T-cell (primary cell): ENCODE measurements around the gene MME. TPM values are rescaled to one million over a fixed set of nuclear protein-coding genes. Genes with fewer than 3 reads are reported as not detected.

Experiments
- ATAC-seq, 4 experiments: fragments of 200-7000 bp in 3 of 4; fragments of 150-1000 bp in 1 of 4; cut with Tn5 transposase; replicated peaks in 1 of 4; 1 replicate in 3 of 4; 2 replicates in 1 of 4; pipeline ENCODE4 v1.10.0; 2021; ENCODE audit warnings: moderate library complexity in 3 of 4, mild to moderate bottlenecking in 2 of 4, moderate number of reproducible peaks in 1 of 4
- CTCF ChIA-PET, 2 donors: fragments of 300-600 bp; sonication (Branson Sonifier 250); formaldehyde crosslinking; loops; one replicate each; lab custom pipeline; 2022; ENCODE audit warnings: antibody characterized with exemption in 2 of 2; lab: Charles Lee
- POLR2A ChIA-PET, 2 donors: fragments of 300-600 bp; sonication (Branson Sonifier 250); formaldehyde crosslinking; loops; one replicate each; lab custom pipeline; 2022; ENCODE audit warnings: antibody characterized with exemption in 2 of 2; lab: Charles Lee
- DNase-seq, 35 experiments: peaks; one replicate each; pipeline versions ENCODE4 v3.0.0 to v3.0.0-alpha.2; 2013 to 2023
- H3K27ac ChIP-seq: one replicate; pipeline ENCODE4 v1.5.1; 2013; ENCODE audit warnings: low read length
- H3K27me3 ChIP-seq, 2 experiments: replicated peaks in 1 of 2; 1 replicate in 1 of 2; 2 replicates in 1 of 2; pipeline versions ENCODE4 v1.6.1 to v1.7.0; 2013; ENCODE audit warnings: low read length in 1 of 2, mixed read lengths in 1 of 2; ENCODE audit not compliant: control insufficient read depth in 2 of 2, insufficient read depth in 2 of 2; ENCODE audit errors: extremely low read depth in 1 of 2
- H3K36me3 ChIP-seq, 2 donors: 1 replicate in 1 of 2; 2 replicates in 1 of 2; pipeline versions ENCODE4 v1.6.1 to v1.7.0; 2013; ENCODE audit warnings: low read length in 1 of 2; ENCODE audit not compliant: control insufficient read depth in 2 of 2, insufficient read depth in 1 of 2; ENCODE audit errors: extremely low read depth in 1 of 2
- H3K4me1 ChIP-seq, 2 experiments: 1 replicate in 1 of 2; 2 replicates in 1 of 2; pipeline versions ENCODE4 v1.6.1 to v1.7.0; 2013; ENCODE audit warnings: low read length in 2 of 2, mixed read lengths in 1 of 2; ENCODE audit not compliant: insufficient read depth in 2 of 2, control insufficient read depth in 1 of 2; ENCODE audit errors: extremely low read depth in 1 of 2
- H3K4me3 ChIP-seq, 2 donors: 1 replicate in 1 of 2; 2 replicates in 1 of 2; pipeline versions ENCODE4 v1.5.1 to v1.7.0; 2013; ENCODE audit warnings: mild to moderate bottlenecking in 2 of 2, low read length in 1 of 2, moderate library complexity in 1 of 2; ENCODE audit not compliant: control insufficient read depth in 1 of 2; ENCODE audit errors: extremely low read depth in 1 of 2
- H3K9me3 ChIP-seq: 2 replicates; pipeline ENCODE4 v1.7.0; 2013
- H3K27ac Mint-ChIP-seq, 2 donors: one replicate each; pipeline ENCODE4 v1.8.0; 2020 to 2021; ENCODE audit warnings: mild to moderate bottlenecking in 2 of 2, mixed read lengths in 2 of 2
- H3K27me3 Mint-ChIP-seq, 2 donors: one replicate each; pipeline ENCODE4 v1.8.0; 2021 to 2022; ENCODE audit warnings: mixed read lengths in 2 of 2
- H3K36me3 Mint-ChIP-seq: one replicate; pipeline ENCODE4 v1.8.0; 2021; ENCODE audit warnings: mixed read lengths
- H3K4me1 Mint-ChIP-seq, 3 donors: one replicate each; pipeline ENCODE4 v1.8.0; 2020 to 2022; ENCODE audit warnings: mixed read lengths in 3 of 3, mild to moderate bottlenecking in 1 of 3
- H3K4me3 Mint-ChIP-seq, 3 donors: one replicate each; pipeline ENCODE4 v1.8.0; 2020 to 2022; ENCODE audit warnings: mild to moderate bottlenecking in 3 of 3, mixed read lengths in 3 of 3, moderate library complexity in 3 of 3
- H3K9me3 Mint-ChIP-seq, 3 donors: one replicate each; pipeline ENCODE4 v1.8.0; 2020 to 2022; ENCODE audit warnings: mixed read lengths in 3 of 3
- WGBS: methylation state at CpG from one replicate; pipeline ENCODE4 v1.1.5; 2013; ENCODE audit warnings: missing lambda C conversion rate; ENCODE audit not compliant: insufficient coverage; 5-methylcytosine and 5-hydroxymethylcytosine counted together
- total RNA-seq, 35 experiments: library from RNA in 6 of 35; stranded (reverse) in 6 of 35; fragments of 120-200 nt in 1 of 35; gene quantifications; one replicate each; pipeline versions ENCODE4 v1.2.1 to v1.2.4 and lab custom pipeline; 2013 to 2026

MME gene
- total RNA-seq, 5 donors from 2014 or later (not counting 1 experiment from before 2014, with no cell fraction given) = 0.35 to 2.2 (median 0.93) TPM

GRCh38 chr3:155065537-155065936 is 14.6 kb upstream of the MME start:
- Histone ChIP-seq H3K9me3 (no peaks in the 10 kb centered on the region), H3K4me3 (no peak overlapping the region), H3K27me3 (no peaks in the 10 kb centered on the region), H3K27ac (no peak overlapping the region), H3K4me1 (no peaks in the 10 kb centered on the region), H3K36me3 (no peaks in the 10 kb centered on the region)
- Mint-ChIP-seq H3K27ac (no peak overlapping the region), H3K36me3 (no peaks in the 10 kb centered on the region), H3K27me3 (no peaks in the 10 kb centered on the region), H3K9me3 (peaks cover 0 to 4% (median 0%) of the 10 kb centered on the region in 3 donors), H3K4me1 (no peaks in the 10 kb centered on the region), H3K4me3 (no peak overlapping the region)
- ChIA-PET POLR2A (no interaction called here), CTCF (no interaction called here)
- DNase-seq (no peak), ATAC-seq (no peak)

- no peaks in the 10 kb centered on the region for H3K36me3 Mint-ChIP-seq
- Histone ChIP-seq H3K27ac (no peak overlapping the region), H3K36me3 (no peaks in the 10 kb centered on the region), H3K4me3 (no peak overlapping the region), H3K27me3 (no peaks in the 10 kb centered on the region), H3K4me1 (no peaks in the 10 kb centered on the region), H3K9me3 (no peaks in the 10 kb centered on the region)
- H3K27ac Mint-ChIP-seq = no peak overlapping the region
- H3K27me3 Mint-ChIP-seq = no peaks in the 10 kb centered on the region
- DNase-seq = no peak
- ChIA-PET CTCF (no interaction called here), POLR2A (no interaction called here)
- no peak for ATAC-seq
- no peaks in the 10 kb centered on the region for H3K9me3 Mint-ChIP-seq
- no peaks in the 10 kb centered on the region for H3K4me1 Mint-ChIP-seq
- H3K4me3 Mint-ChIP-seq = no peak overlapping the region
- no CpG with 5 or more reads among the region's 3 CpGs for WGBS
These were observed 10.4 kb upstream of the MME start for GRCh38 chr3:155069729-155070128.

GRCh38 chr3:155070316-155070715 is 9.8 kb upstream of the MME start:
- peaks cover 0 to 2% (median under 1%) of the 10 kb centered on the region in 3 donors for H3K9me3 Mint-ChIP-seq
- no peak overlapping the region for H3K27ac Mint-ChIP-seq
- no peak overlapping the region for H3K27ac ChIP-seq
- ATAC-seq = no peak
- no peaks in the 10 kb centered on the region for H3K4me1 Mint-ChIP-seq
- H3K27me3 ChIP-seq = no peaks in the 10 kb centered on the region
- no peaks in the 10 kb centered on the region for H3K36me3 ChIP-seq
- no peaks in the 10 kb centered on the region for H3K27me3 Mint-ChIP-seq
- POLR2A ChIA-PET = no interaction called here
- CTCF ChIA-PET = no interaction called here
- no peaks in the 10 kb centered on the region for H3K4me1 ChIP-seq
- H3K9me3 ChIP-seq = no peaks in the 10 kb centered on the region
- H3K4me3 Mint-ChIP-seq = no peak overlapping the region
- no peak for DNase-seq
- WGBS = no CpG with 5 or more reads among the region's 2 CpGs
- H3K36me3 Mint-ChIP-seq = no peaks in the 10 kb centered on the region
- H3K4me3 ChIP-seq = no peak overlapping the region

DNA sequence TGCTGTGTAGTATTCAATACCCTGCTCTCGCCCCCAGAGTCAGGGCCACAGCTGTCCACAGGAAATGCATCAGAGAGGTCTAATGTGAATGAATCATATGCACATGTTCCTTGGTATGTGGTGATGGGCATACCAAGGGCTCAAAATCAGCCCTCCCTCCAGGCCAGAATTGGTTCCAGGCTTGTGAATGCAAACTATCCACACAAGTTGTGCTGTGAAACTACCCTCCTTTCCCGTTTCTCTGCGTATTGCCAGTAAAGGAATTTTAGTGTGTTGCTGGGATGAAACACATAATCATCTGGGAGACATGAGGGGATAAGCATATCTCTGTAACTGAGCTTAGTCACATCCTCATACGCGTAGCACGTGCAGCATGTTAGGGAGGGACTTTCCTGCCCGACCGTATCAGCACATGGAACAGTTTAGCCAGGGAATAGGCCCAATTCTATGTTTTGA is 9.2 kb upstream of the MME start:
- H3K4me1 ChIP-seq = no peaks in the 10 kb centered on the region
- Mint-ChIP-seq H3K36me3 (no peaks in the 10 kb centered on the region), H3K4me3 (no peak overlapping the region), H3K27me3 (no peaks in the 10 kb centered on the region), H3K9me3 (peaks cover 0 to 8% (median 5%) of the 10 kb centered on the region in 3 donors), H3K4me1 (no peaks in the 10 kb centered on the region), H3K27ac (no peak overlapping the region)
- H3K36me3 ChIP-seq = no peaks in the 10 kb centered on the region
- no peaks in the 10 kb centered on the region for H3K27me3 ChIP-seq
- H3K9me3 ChIP-seq = no peaks in the 10 kb centered on the region
- 100% methylated on average over 5 of the region's 8 CpGs for WGBS
- ATAC-seq = no peak
- ChIA-PET POLR2A (interaction anchor here in 1 of 2 donors (0.5 kb wide), 1 partner anchor 817 kb away, joined by 12 read pairs; no protein-coding TSS in a partner anchor), CTCF (no interaction called here)
- H3K27ac ChIP-seq = no peak overlapping the region
- no peak overlapping the region for H3K4me3 ChIP-seq
- no peak for DNase-seq

GRCh38 chr3:155075200-155075599 is 4.9 kb upstream of the MME start:
- POLR2A ChIA-PET = no interaction called here
- no peaks in the 10 kb centered on the region for H3K9me3 ChIP-seq
- H3K27ac ChIP-seq = no peak overlapping the region
- ATAC-seq = no peak
- no peak overlapping the region for H3K27ac Mint-ChIP-seq
- no peaks in the 10 kb centered on the region for H3K36me3 ChIP-seq
- H3K27me3 ChIP-seq = peaks cover 0 to 16% of the 10 kb centered on the region in 2 experiments
- no peak for DNase-seq
- no peak overlapping the region for H3K4me3 ChIP-seq
- peaks cover 6 to 10% (median 7%) of the 10 kb centered on the region in 3 donors for H3K4me1 Mint-ChIP-seq
- H3K27me3 Mint-ChIP-seq = peaks cover 13 to 17% of the 10 kb centered on the region in 2 donors
- CTCF ChIA-PET = no interaction called here
- H3K4me1 ChIP-seq = peaks cover 2 to 4% of the 10 kb centered on the region in 2 experiments
- no peaks in the 10 kb centered on the region for H3K36me3 Mint-ChIP-seq
- H3K9me3 Mint-ChIP-seq = peaks cover 0 to 13% (median 7%) of the 10 kb centered on the region in 3 donors
- no peak overlapping the region for H3K4me3 Mint-ChIP-seq

DNA sequence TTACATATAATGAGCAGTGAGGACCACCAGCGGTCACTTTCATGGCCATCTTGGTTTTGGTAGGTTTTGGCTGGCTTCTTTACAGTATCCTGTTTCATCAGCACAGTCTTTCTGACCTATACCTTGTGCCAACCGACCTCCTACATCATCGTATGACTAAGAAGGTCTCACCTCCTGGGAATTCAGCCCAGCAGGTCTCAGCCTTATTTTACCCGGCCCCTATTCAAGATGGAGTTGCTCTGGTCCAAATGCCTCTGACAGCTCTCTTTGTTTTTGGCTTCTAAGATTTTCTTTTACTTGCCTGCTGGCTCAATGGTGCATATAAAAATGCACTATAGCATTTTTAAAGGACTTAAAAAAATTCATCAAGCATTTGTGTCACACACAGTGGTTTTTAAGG is 3.2 kb upstream of the MME start:
- peaks cover 0 to 13% (median 7%) of the 10 kb centered on the region in 3 donors for H3K9me3 Mint-ChIP-seq

More for the DNA sequence above, 3.2 kb upstream of the MME start:
- 89% methylated on average over 3 of the region's 4 CpGs for WGBS
- ATAC-seq = no peak
- peaks cover 3 to 5% of the 10 kb centered on the region in 2 experiments for H3K4me1 ChIP-seq
- POLR2A ChIA-PET = no interaction called here
- Mint-ChIP-seq H3K4me3 (no peak overlapping the region), H3K36me3 (no peaks in the 10 kb centered on the region), H3K4me1 (peaks cover 14 to 24% (median 15%) of the 10 kb centered on the region in 3 donors), H3K27me3 (peaks cover 30 to 34% of the 10 kb centered on the region in 2 donors), H3K27ac (no peak overlapping the region)
- no peak overlapping the region for H3K4me3 ChIP-seq
- DNase-seq = no peak
- H3K36me3 ChIP-seq = no peaks in the 10 kb centered on the region
- H3K9me3 ChIP-seq = no peaks in the 10 kb centered on the region
- H3K27me3 ChIP-seq = peaks cover 0 to 17% of the 10 kb centered on the region in 2 experiments
- CTCF ChIA-PET = no interaction called here
- H3K27ac ChIP-seq = no peak overlapping the region
